HTR-8/SVneo (cell line): Measurements from ENCODE around the gene LYL1.
A peak's percentile ranks its signal among the peaks of the same experiment; 100 is the strongest.

ENCODE experiments used
- DNase-seq: peaks from one replicate; pipeline ENCODE4 v3.0.0; 2011; ENCODE audit warnings: low spot score, mixed read lengths; ENCODE audit not compliant: insufficient read length
- FAIRE-seq: peaks from 2 replicates; lab custom pipeline; 2011; peaks lifted over from hg19 to GRCh38; lab: Jason Lieb, UNC

Gene LYL1

GRCh38 chr19:13094771-13095392, 7.8 kb downstream of the LYL1 start:
- FAIRE-seq (no peak), DNase-seq (no peak)

GRCh38 chr19:13094106-13094504, 8.6 kb downstream of the LYL1 start:
- FAIRE-seq (no peak), DNase-seq (no peak)

GRCh38 chr19:13093407-13094105, 9.1 kb downstream of the LYL1 start:
- FAIRE-seq (peak; percentile 48), DNase-seq (peak; percentile 96)

- FAIRE-seq (no peak), DNase-seq (no peak)
Measured at GRCh38 chr19:13092606-13093235, 9.9 kb downstream of the LYL1 start.

GRCh38 chr19:13092158-13092543, 10.5 kb downstream of the LYL1 start:
- DNase-seq (no peak), FAIRE-seq (no peak)

GRCh38 chr19:13091400-13092157, 11.1 kb downstream of the LYL1 start:
- no peak for FAIRE-seq
- no peak for DNase-seq

GRCh38 chr19:13090511-13091231, 12.0 kb downstream of the LYL1 start:
- DNase-seq (no peak), FAIRE-seq (no peak)

GRCh38 chr19:13089857-13090507, 12.7 kb downstream of the LYL1 start:
- DNase-seq (no peak), FAIRE-seq (no peak)

GRCh38 chr19:13089139-13089856, 13.4 kb downstream of the LYL1 start:
- DNase-seq (peak; percentile 41), FAIRE-seq (no peak)

GRCh38 chr19:13087795-13088537, 14.7 kb downstream of the LYL1 start:
- FAIRE-seq (no peak), DNase-seq (no peak)

GRCh38 chr19:13087295-13087694, 15.4 kb downstream of the LYL1 start:
- FAIRE-seq (no peak), DNase-seq (no peak)

- FAIRE-seq: no peak
- no peak for DNase-seq
Measured at GRCh38 chr19:13086341-13086740, 16.3 kb downstream of the LYL1 start.

GRCh38 chr19:13085666-13086065, 17.0 kb downstream of the LYL1 start:
- no peak for FAIRE-seq
- no peak for DNase-seq

- DNase-seq (no peak), FAIRE-seq (no peak)
Measured at GRCh38 chr19:13083627-13084026, 19.0 kb downstream of the LYL1 start.

GRCh38 chr19:13083008-13083404, 19.7 kb downstream of the LYL1 start:
- DNase-seq: no peak
- FAIRE-seq: no peak

GRCh38 chr19:13082192-13083007, 20.3 kb downstream of the LYL1 start:
- FAIRE-seq: no peak
- DNase-seq: peak; percentile 26

- DNase-seq (no peak), FAIRE-seq (no peak)
Measured at GRCh38 chr19:13079542-13079986, 23.1 kb downstream of the LYL1 start.
